ENCODE results near the gene CLIC5.

Gene CLIC5

GRCh38 chr6:45881705-45882467, 133.8 kb downstream of the CLIC5 start:
- DNase-seq, result no peak

GRCh38 chr6:45880676-45881075, 135.0 kb downstream of the CLIC5 start:
- no peak for DNase-seq

- DNase-seq, result no peak
Measured at GRCh38 chr6:45880159-45880558, 135.5 kb downstream of the CLIC5 start.

GRCh38 chr6:45877970-45878590, 137.6 kb downstream of the CLIC5 start:
- DNase-seq, result no peak

GRCh38 chr6:45872827-45873365, 142.8 kb downstream of the CLIC5 start:
- DNase-seq, result no peak

GRCh38 chr6:45870531-45870930, 145.1 kb downstream of the CLIC5 start:
- no peak for DNase-seq

- no peak for DNase-seq
Measured at GRCh38 chr6:45864651-45865050, 151.0 kb downstream of the CLIC5 start.

- no peak for DNase-seq
Measured at GRCh38 chr6:45858691-45859090, 157.0 kb downstream of the CLIC5 start.

- DNase-seq, result no peak
Measured at GRCh38 chr6:45857827-45858226, 157.8 kb downstream of the CLIC5 start.

GRCh38 chr6:45855642-45856394, 159.8 kb downstream of the CLIC5 start:
- DNase-seq, result no peak

GRCh38 chr6:45854149-45854742, 161.4 kb downstream of the CLIC5 start:
- no peak for DNase-seq

- no peak for DNase-seq
Measured at GRCh38 chr6:45851034-45851400, 164.6 kb downstream of the CLIC5 start.

- DNase-seq, result no peak
Measured at GRCh38 chr6:45850378-45851033, 165.2 kb downstream of the CLIC5 start.

- no peak for DNase-seq
Measured at GRCh38 chr6:45845567-45845966, 170.1 kb downstream of the CLIC5 start.

GRCh38 chr6:45844986-45845385, 170.7 kb downstream of the CLIC5 start:
- DNase-seq, result no peak

GRCh38 chr6:45843848-45844521, 171.7 kb downstream of the CLIC5 start:
- no peak for DNase-seq

GRCh38 chr6:45841062-45841461, 174.6 kb downstream of the CLIC5 start:
- DNase-seq, result no peak

GRCh38 chr6:45838996-45839395, 176.7 kb downstream of the CLIC5 start:
- no peak for DNase-seq

GRCh38 chr6:45838451-45838850, 177.2 kb downstream of the CLIC5 start:
- no peak for DNase-seq

GRCh38 chr6:45837541-45838200, 178.0 kb downstream of the CLIC5 start:
- no peak for DNase-seq

GRCh38 chr6:45836984-45837383, 178.7 kb downstream of the CLIC5 start:
- DNase-seq, result no peak

- DNase-seq, result no peak
Measured at GRCh38 chr6:45836438-45836824, 179.2 kb downstream of the CLIC5 start.

Data from stimulated activated CD4-positive, alpha-beta T cell treated with anti-CD3 and anti-CD28 coated beads, Interleukin-1b, Interleukin-23, amount 100 ng/mL, for 48 hours (primary cell).